H9 (cell line): Measurements from ENCODE around the gene VOPP1. TPM values are rescaled to one million over a fixed set of nuclear protein-coding genes. Genes with fewer than 3 reads are reported as not detected.

Experiments
- DNase-seq: peaks from one replicate; pipeline ENCODE4 v3.0.0-alpha.2; 2017
- H2AFZ ChIP-seq: one replicate; pipeline ENCODE4 v1.6.1; 2013; ENCODE audit warnings: mild to moderate bottlenecking, low read length, control low read depth, moderate library complexity
- H2AK5ac ChIP-seq: 2 replicates; pipeline ENCODE4 v1.6.1; 2013; ENCODE audit warnings: low read length, control low read depth, mixed read lengths; ENCODE audit not compliant: insufficient read length
- H2BK120ac ChIP-seq: one replicate; pipeline ENCODE4 v1.6.1; 2013; ENCODE audit warnings: low read depth, mild to moderate bottlenecking, low read length, control low read depth, inconsistent platforms; ENCODE audit not compliant: poor library complexity, severe bottlenecking
- H2BK12ac ChIP-seq: 2 replicates; pipeline ENCODE4 v1.6.1; 2013; ENCODE audit warnings: low read length, control low read depth, mixed read lengths, low read depth; ENCODE audit not compliant: insufficient read length
- H2BK15ac ChIP-seq: 2 replicates; pipeline ENCODE4 v1.6.1; 2013; ENCODE audit warnings: low read depth, low read length, control low read depth
- H2BK20ac ChIP-seq: one replicate; pipeline ENCODE4 v1.6.1; 2013; ENCODE audit warnings: low read depth, mild to moderate bottlenecking, low read length, control low read depth, inconsistent platforms; ENCODE audit not compliant: poor library complexity, severe bottlenecking
- H2BK5ac ChIP-seq: 2 replicates; pipeline ENCODE4 v1.6.1; 2013; ENCODE audit warnings: low read length, control low read depth, mixed read lengths; ENCODE audit not compliant: insufficient read length
- H3K14ac ChIP-seq: 2 replicates; pipeline ENCODE4 v1.6.1; 2013; ENCODE audit warnings: low read length, control low read depth; ENCODE audit not compliant: insufficient read depth
- H3K18ac ChIP-seq: 2 replicates; pipeline ENCODE4 v1.6.1; 2013; ENCODE audit warnings: low read depth, mild to moderate bottlenecking, mixed read lengths, low read length, control low read depth; ENCODE audit not compliant: insufficient read length
- H3K23ac ChIP-seq: 2 replicates; pipeline ENCODE4 v1.6.1; 2013; ENCODE audit warnings: low read length, control low read depth, mixed read lengths, low read depth; ENCODE audit not compliant: insufficient read length
- H3K23me2 ChIP-seq: 2 replicates; pipeline ENCODE4 v1.6.1; 2013; ENCODE audit warnings: low read depth, mild to moderate bottlenecking, mixed read lengths, low read length, control low read depth; ENCODE audit not compliant: insufficient read length, poor library complexity, severe bottlenecking
- H3K27ac ChIP-seq: 2 replicates; pipeline ENCODE4 v1.5.1; 2013; ENCODE audit warnings: low read length, control low read depth, mixed read lengths, low read depth; ENCODE audit not compliant: insufficient read length
- H3K27me3 ChIP-seq: 2 replicates; pipeline ENCODE4 v1.6.1; 2013; ENCODE audit warnings: low read length, control low read depth, inconsistent platforms; ENCODE audit not compliant: insufficient read depth
- H3K4ac ChIP-seq: 2 replicates; pipeline ENCODE4 v1.6.1; 2013; ENCODE audit warnings: low read depth, mild to moderate bottlenecking, control low read depth, inconsistent platforms, low read length, moderate library complexity
- H3K4me1 ChIP-seq: 2 replicates; pipeline ENCODE4 v1.6.1; 2013; ENCODE audit warnings: low read length, control low read depth, inconsistent platforms; ENCODE audit not compliant: insufficient read depth
- H3K4me2 ChIP-seq: 2 replicates; pipeline ENCODE4 v1.6.1; 2013; ENCODE audit warnings: low read length, control low read depth, mixed read lengths; ENCODE audit not compliant: insufficient read length, insufficient read depth
- H3K56ac ChIP-seq: 2 replicates; pipeline ENCODE4 v1.6.1; 2013; ENCODE audit warnings: low read depth, mild to moderate bottlenecking, mixed read lengths, low read length, control low read depth; ENCODE audit not compliant: insufficient read length
- H3K79me1 ChIP-seq: 2 replicates; pipeline ENCODE4 v1.6.1; 2013; ENCODE audit warnings: low read depth, mild to moderate bottlenecking, moderate library complexity, low read length, control low read depth, inconsistent platforms; ENCODE audit not compliant: insufficient read depth, poor library complexity, severe bottlenecking
- H3K79me2 ChIP-seq: 2 replicates; pipeline ENCODE4 v1.6.1; 2013; ENCODE audit warnings: low read length, control low read depth, inconsistent platforms; ENCODE audit not compliant: insufficient read depth
- H3K9ac ChIP-seq: 2 replicates; pipeline ENCODE4 v1.6.1; 2013; ENCODE audit warnings: low read length, control low read depth, mixed read lengths; ENCODE audit not compliant: insufficient read length; ENCODE audit errors: extremely low read depth
- H3K9me3 ChIP-seq: one replicate; pipeline ENCODE4 v1.6.1; 2013; ENCODE audit warnings: low read depth, low read length, inconsistent platforms; ENCODE audit not compliant: control insufficient read depth
- H3T11ph ChIP-seq: one replicate; pipeline ENCODE4 v1.6.1; 2013; ENCODE audit warnings: mild to moderate bottlenecking, low read length, control low read depth, inconsistent platforms
- H4K20me1 ChIP-seq: one replicate; pipeline ENCODE4 v1.6.1; 2013; ENCODE audit not compliant: control insufficient read depth, insufficient read length, insufficient read depth
- H4K5ac ChIP-seq: 2 replicates; pipeline ENCODE4 v1.6.1; 2013; ENCODE audit warnings: low read depth, mild to moderate bottlenecking, mixed read lengths, low read length, control low read depth; ENCODE audit not compliant: insufficient read length
- H4K8ac ChIP-seq: replicated peaks from 2 replicates; pipeline ENCODE4 v1.6.1; 2013; ENCODE audit warnings: low read length, control low read depth, mixed read lengths, low read depth; ENCODE audit not compliant: insufficient read length
- H4K91ac ChIP-seq: 2 replicates; pipeline ENCODE4 v1.6.1; 2013; ENCODE audit warnings: low read depth, mild to moderate bottlenecking, moderate library complexity, mixed read lengths, low read length, control low read depth; ENCODE audit not compliant: insufficient read length
- H3K27ac Mint-ChIP-seq, 3 experiments: 2 replicates in 2 of 3; 3 replicates in 1 of 3; pipeline ENCODE4 v1.8.0; 2020 to 2021; ENCODE audit warnings: mixed read lengths in 3 of 3, mild to moderate bottlenecking in 1 of 3, moderate library complexity in 1 of 3
- H3K27me3 Mint-ChIP-seq: 2 replicates; pipeline ENCODE4 v1.8.0; 2021; ENCODE audit warnings: low read depth, mild to moderate bottlenecking, moderate library complexity, mixed read lengths
- H3K36me3 Mint-ChIP-seq, 3 experiments: 2 replicates in 2 of 3; 3 replicates in 1 of 3; pipeline ENCODE4 v1.8.0; 2020 to 2021; ENCODE audit warnings: low read depth in 3 of 3, mixed read lengths in 3 of 3; ENCODE audit not compliant: insufficient read depth in 1 of 3
- H3K4me1 Mint-ChIP-seq, 2 experiments: 2 replicates each; pipeline ENCODE4 v1.8.0; 2020; ENCODE audit warnings: mixed read lengths in 2 of 2
- H3K4me3 Mint-ChIP-seq, 2 experiments: 2 replicates in 1 of 2; 3 replicates in 1 of 2; pipeline ENCODE4 v1.8.0; 2020 to 2021; ENCODE audit warnings: mild to moderate bottlenecking in 2 of 2, mixed read lengths in 2 of 2, moderate library complexity in 1 of 2
- H3K9me3 Mint-ChIP-seq, 2 experiments: 2 replicates in 1 of 2; 3 replicates in 1 of 2; pipeline ENCODE4 v1.8.0; 2020; ENCODE audit warnings: mild to moderate bottlenecking in 2 of 2, mixed read lengths in 2 of 2, moderate library complexity in 1 of 2
- WGBS: extraction: QIAGEN DNeasy Blood & Tissue Kit; methylation state at CpG from one replicate; pipeline ENCODE4 v1.1.7; 2013; ENCODE audit warnings: missing lambda C conversion rate, low lambda C conversion rate, mixed read lengths; ENCODE audit not compliant: insufficient read length; ENCODE audit errors: extremely low coverage; 5-methylcytosine and 5-hydroxymethylcytosine counted together
- total RNA-seq: library from RNA; stranded (reverse); gene quantifications from 2 replicates; pipeline ENCODE4 v1.2.1, GENCODE V29; 2021
- TF ChIP-seq, protein P1 (sequence below): fragments of 200-600 bp; sonication (generic); conservative IDR thresholded peaks from 3 replicates; pipeline ENCODE4 v1.8.0; 2021; ENCODE audit warnings: antibody characterized with exemption, mild to moderate bottlenecking

VOPP1 gene
- total RNA-seq, 1 experiment from 2014 or later, result 55.7 TPM

DNA sequence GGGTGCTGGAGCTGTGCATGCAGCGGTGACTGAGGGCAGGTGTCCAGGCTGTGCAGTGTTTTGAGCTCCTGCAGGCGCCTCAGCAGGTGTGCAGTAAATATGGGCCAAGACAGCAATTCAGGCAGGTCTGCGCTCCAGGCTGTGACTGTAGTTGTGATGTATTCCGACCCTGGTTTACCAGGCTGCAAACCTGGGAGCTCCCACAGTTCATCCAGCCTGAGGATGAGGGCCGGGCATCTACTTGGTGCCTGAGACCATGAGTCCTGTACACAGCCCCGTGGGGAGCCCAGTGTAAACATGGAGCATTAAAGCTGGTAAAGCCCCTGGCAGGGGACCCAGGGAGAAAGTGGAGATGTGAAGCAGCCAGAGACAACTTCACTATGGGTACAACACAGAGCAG, 82.8 kb downstream of the VOPP1 start:
- Histone ChIP-seq H3K27me3 (no peaks in the 10 kb centered on the region), H3K23ac (no peak overlapping the region), H3K4ac (no peak overlapping the region), H3K14ac (no peak overlapping the region), H2AK5ac (no peak overlapping the region), H2AFZ (no peak overlapping the region), H3K23me2 (no peaks in the 10 kb centered on the region), H3K9ac (no peak overlapping the region), H2BK20ac (no peak overlapping the region), H3K56ac (no peak overlapping the region), H3K79me1 (no peaks in the 10 kb centered on the region), H4K8ac (no peak overlapping the region), H2BK15ac (no peak overlapping the region), H2BK12ac (no peak overlapping the region), H3K4me2 (no peak overlapping the region), H2BK120ac (no peak overlapping the region), H3K79me2 (no peaks in the 10 kb centered on the region), H4K91ac (no peak overlapping the region), H3K18ac (no peak overlapping the region), H4K20me1 (no peaks in the 10 kb centered on the region), H3K27ac (no peak overlapping the region), H4K5ac (no peak overlapping the region), H2BK5ac (no peak overlapping the region), H3K9me3 (no peaks in the 10 kb centered on the region), H3K4me1 (no peaks in the 10 kb centered on the region), H3T11ph (no peak overlapping the region)
- DNase-seq, result no peak
- H3K9me3 Mint-ChIP-seq, result no peaks in the 10 kb centered on the region
- H3K4me1 Mint-ChIP-seq, result peaks cover 0 to under 1% of the 10 kb centered on the region in 2 experiments; a peak in 1 of 4 replicates
- peaks cover 17 to 54% (median 31%) of the 10 kb centered on the region in 3 experiments for H3K36me3 Mint-ChIP-seq
- H3K4me3 Mint-ChIP-seq, result no peak overlapping the region
- H3K27me3 Mint-ChIP-seq, result no peaks in the 10 kb centered on the region; the same call in 1 of the 2 replicates
- TF ChIP-seq, protein P1, sequence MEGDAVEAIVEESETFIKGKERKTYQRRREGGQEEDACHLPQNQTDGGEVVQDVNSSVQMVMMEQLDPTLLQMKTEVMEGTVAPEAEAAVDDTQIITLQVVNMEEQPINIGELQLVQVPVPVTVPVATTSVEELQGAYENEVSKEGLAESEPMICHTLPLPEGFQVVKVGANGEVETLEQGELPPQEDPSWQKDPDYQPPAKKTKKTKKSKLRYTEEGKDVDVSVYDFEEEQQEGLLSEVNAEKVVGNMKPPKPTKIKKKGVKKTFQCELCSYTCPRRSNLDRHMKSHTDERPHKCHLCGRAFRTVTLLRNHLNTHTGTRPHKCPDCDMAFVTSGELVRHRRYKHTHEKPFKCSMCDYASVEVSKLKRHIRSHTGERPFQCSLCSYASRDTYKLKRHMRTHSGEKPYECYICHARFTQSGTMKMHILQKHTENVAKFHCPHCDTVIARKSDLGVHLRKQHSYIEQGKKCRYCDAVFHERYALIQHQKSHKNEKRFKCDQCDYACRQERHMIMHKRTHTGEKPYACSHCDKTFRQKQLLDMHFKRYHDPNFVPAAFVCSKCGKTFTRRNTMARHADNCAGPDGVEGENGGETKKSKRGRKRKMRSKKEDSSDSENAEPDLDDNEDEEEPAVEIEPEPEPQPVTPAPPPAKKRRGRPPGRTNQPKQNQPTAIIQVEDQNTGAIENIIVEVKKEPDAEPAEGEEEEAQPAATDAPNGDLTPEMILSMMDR, result no peak
- peak overlapping the region in 1 of 3 experiments; percentile 95; a peak in 2 of 7 replicates for H3K27ac Mint-ChIP-seq
- no CpG with 5 or more reads among the region's 6 CpGs for WGBS
